Muscle of leg (tissue), 11 donors: Measurements from ENCODE around the gene GNG7. TPM values are rescaled to one million over a fixed set of nuclear protein-coding genes. Genes with fewer than 3 reads are reported as not detected.

ENCODE experiments used
- DNase-seq: peaks from one replicate; pipeline ENCODE4 v3.0.0; 2013
- H3K27ac ChIP-seq: one replicate; pipeline ENCODE4 v1.5.1; 2013; ENCODE audit warnings: mild to moderate bottlenecking, low read length, control low read depth
- H3K27me3 ChIP-seq: one replicate; pipeline ENCODE4 v1.6.1; 2013; ENCODE audit warnings: low read length; ENCODE audit not compliant: control insufficient read depth, insufficient read depth
- H3K36me3 ChIP-seq: one replicate; pipeline ENCODE4 v1.6.1; 2013; ENCODE audit warnings: low read length; ENCODE audit not compliant: control insufficient read depth, insufficient read depth
- H3K4me1 ChIP-seq: one replicate; pipeline ENCODE4 v1.6.1; 2013; ENCODE audit warnings: low read length; ENCODE audit not compliant: control insufficient read depth, insufficient read depth
- H3K4me3 ChIP-seq: one replicate; pipeline ENCODE4 v1.5.1; 2013; ENCODE audit warnings: low read length, control low read depth
- H3K9me3 ChIP-seq: replicated peaks from 2 replicates; pipeline ENCODE4 v1.6.1; 2013; ENCODE audit warnings: low read depth, low read length; ENCODE audit not compliant: control insufficient read depth
- WGBS: methylation state at CpG from one replicate; pipeline ENCODE4 v1.1.5; 2013; ENCODE audit warnings: missing lambda C conversion rate; ENCODE audit not compliant: insufficient coverage; 5-methylcytosine and 5-hydroxymethylcytosine counted together
- polyA plus RNA-seq, 8 donors: library from polyadenylated mRNA; unstranded; fragments of 120-200 nt; gene quantifications; one replicate each; pipeline versions ENCODE4 v1.2.1 to v1.2.3, GENCODE V29; 2013; ENCODE audit warnings: inconsistent platforms in 1 of 8, low replicate concordance in 1 of 8; ENCODE audit not compliant: insufficient read length in 8 of 8, insufficient read depth in 1 of 8
- total RNA-seq: library from RNA; stranded (reverse); fragments of 120-200 nt; gene quantifications from one replicate; pipeline ENCODE4 v1.2.4, GENCODE V29; 2013

GNG7 gene
- total and polyA plus RNA-seq, 9 donors, result 0.58 to 3.1 (median 2.7) TPM

DNA sequence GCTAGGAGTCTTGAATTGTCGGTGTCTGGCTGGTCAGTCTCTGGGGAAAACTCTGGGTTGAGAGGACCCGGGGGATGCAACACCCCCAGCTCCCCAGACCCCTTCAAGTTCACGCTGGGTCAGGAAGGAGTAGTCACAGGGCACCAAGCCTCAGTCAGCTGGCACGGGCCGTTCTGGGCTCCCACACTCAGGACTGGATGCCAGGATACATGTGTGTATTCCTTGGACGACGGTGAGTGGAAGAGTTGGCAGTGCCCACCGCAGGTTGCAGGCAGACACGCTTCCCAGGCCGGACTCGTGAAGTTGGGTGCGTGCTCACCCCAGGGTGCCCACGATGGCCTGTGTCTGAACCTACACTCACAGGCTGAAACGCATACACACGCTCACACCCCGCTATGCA is 221.0 kb downstream of the GNG7 start:
- Histone ChIP-seq H3K27me3 (peaks cover 35% of the 10 kb centered on the region), H3K4me1 (peaks cover 28% of the 10 kb centered on the region), H3K36me3 (no peaks in the 10 kb centered on the region), H3K9me3 (peaks cover 17% of the 10 kb centered on the region), H3K4me3 (no peak overlapping the region), H3K27ac (no peak overlapping the region)
- no peak for DNase-seq
- WGBS, result 86% methylated on average over 15 of the region's 16 CpGs

DNA sequence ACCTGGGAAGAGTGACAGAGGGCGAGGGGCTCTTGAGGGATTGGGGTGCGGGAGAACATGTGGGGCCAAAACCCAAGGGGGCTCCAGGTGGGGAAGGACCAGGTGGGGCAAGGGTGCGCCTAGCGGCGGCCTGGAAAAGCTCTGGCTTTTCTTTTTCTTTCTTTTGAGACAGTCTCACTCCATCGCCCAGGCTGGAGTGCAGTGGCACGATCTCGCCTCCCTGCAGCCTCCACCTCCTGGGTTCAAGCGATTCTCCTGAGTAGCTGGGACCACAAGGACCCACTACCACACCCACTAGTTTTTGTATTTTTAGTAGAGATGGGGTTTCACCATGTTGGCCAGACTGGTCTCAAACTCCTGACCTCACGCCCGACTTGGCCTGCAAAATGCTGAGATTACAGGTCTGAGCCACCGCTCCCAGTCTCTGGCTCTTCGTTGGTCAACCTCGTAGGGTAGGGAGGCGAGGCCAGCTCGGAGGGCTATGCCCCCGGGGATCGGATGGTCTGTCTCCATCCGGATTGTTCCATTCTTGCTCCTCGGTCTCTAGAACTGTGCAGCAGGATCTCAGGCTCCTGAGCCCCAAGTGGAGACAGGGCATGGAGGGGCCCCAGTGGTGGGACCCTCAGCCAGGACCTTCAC is 222.8 kb downstream of the GNG7 start:
- no peak for DNase-seq
- Histone ChIP-seq H3K36me3 (no peaks in the 10 kb centered on the region), H3K27ac (no peak overlapping the region), H3K4me1 (peaks cover 41% of the 10 kb centered on the region), H3K9me3 (peaks cover 17% of the 10 kb centered on the region), H3K27me3 (peaks cover 47% of the 10 kb centered on the region), H3K4me3 (no peak overlapping the region)
- 59% methylated on average over 13 of the region's 20 CpGs for WGBS

DNA sequence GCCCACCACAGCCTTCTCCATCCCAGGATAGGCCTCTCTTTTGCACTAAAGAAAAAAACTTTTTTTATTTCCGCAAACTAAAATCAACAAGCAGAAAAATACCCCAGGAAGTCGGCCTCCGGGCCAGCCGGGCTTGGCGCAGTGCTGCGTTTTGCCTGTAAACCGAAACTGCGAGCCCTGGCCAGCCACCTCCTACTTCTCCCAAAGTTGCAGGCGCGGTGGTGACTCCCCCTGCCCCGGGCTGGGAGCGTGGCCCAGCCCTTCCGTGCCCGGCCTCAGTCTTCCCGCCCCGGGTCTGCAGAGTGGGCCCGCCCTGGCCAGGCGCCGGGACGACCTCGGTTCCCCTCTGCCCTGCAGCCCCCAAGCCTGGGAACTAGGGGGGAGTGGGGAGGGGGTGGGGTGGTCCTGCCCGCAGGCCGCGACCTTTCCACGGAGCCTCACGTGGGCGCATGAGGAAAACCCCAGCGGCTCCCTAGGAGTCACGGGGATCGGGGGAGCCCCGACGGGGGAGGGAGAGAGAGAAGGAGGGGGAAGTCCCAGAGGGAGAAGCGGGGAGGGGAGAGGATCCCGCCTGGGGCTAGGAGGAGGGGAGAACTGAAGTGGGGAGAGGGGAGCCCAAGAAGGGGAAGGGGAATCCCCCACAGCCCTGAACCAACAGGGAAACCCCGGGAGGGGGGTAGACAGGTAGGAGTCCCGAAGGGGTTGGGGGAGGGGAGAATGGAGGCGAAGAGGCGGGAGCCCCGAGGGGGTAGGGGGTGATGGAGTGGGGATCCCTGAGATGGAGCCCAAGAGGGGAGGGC is 223.5 kb downstream of the GNG7 start:
- WGBS, result 2% methylated on average over 25 of the region's 39 CpGs
- DNase-seq, result peak; percentile 86
- H3K27me3 ChIP-seq, result peaks cover 47% of the 10 kb centered on the region
- H3K9me3 ChIP-seq, result peaks cover 16% of the 10 kb centered on the region
- H3K4me1 ChIP-seq, result peaks cover 45% of the 10 kb centered on the region
- peak overlapping the region; percentile 71 for H3K27ac ChIP-seq
- H3K36me3 ChIP-seq, result no peaks in the 10 kb centered on the region
- peak overlapping the region; percentile 95 for H3K4me3 ChIP-seq

DNA sequence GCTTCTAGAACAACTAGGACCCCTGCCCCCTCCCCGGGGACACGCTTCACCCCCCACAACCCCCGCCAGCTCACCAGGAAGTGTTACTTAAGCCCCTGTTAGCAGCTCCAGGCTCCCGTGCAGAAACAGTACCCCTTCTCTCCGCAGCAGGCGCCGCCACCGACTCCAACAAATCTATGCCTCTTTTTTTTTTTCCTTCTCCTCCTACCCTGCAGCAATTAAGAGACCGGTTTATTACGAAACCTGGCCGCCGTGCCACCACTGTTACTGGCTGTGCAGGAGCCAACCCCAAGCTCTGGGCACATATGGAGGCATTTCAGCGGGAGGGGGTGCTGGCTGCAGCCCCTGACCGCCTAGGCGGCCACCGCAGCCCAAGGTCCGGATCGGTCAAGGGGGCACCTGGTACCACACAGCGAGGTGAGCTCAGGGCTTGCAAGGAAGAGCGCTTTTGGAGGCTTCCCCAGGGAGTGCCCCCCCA is 224.2 kb downstream of the GNG7 start:
- peak overlapping the region; percentile 95 for H3K4me3 ChIP-seq
- H3K9me3 ChIP-seq, result peaks cover 10% of the 10 kb centered on the region
- H3K4me1 ChIP-seq, result peaks cover 45% of the 10 kb centered on the region
- H3K27me3 ChIP-seq, result peaks cover 44% of the 10 kb centered on the region
- peak overlapping the region; percentile 71 for H3K27ac ChIP-seq
- WGBS, result 4% methylated on average over 20 of the region's 20 CpGs
- DNase-seq, result peak; percentile 51
- H3K36me3 ChIP-seq, result no peaks in the 10 kb centered on the region

DNA sequence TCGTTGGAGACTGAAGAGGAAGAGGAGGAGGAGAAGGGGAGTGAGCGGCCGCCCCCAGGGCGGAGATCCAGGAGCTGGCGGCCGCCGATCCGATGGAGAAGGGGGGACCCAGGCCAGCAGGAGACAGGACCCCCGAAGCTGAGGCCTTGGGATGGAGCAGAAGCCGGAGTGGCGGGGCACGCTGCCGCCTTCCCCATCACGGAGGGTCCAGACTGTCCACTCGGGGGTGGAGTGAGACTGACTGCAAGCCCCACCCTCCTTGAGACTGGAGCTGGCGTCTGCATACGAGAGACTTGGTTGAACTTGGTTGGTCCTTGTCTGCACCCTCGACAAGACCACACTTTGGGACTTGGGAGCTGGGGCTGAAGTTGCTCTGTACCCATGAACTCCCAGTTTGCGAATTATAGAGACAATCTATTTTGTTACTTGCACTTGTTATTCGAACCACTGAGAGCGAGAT is 224.7 kb downstream of the GNG7 start:
- peak overlapping the region; percentile 71 for H3K27ac ChIP-seq
- H3K4me1 ChIP-seq, result peaks cover 45% of the 10 kb centered on the region
- peaks cover 44% of the 10 kb centered on the region for H3K27me3 ChIP-seq
- DNase-seq, result peak; percentile 56
- WGBS, result 13% methylated on average over 10 of the region's 21 CpGs
- peak overlapping the region; percentile 95 for H3K4me3 ChIP-seq
- H3K36me3 ChIP-seq, result no peaks in the 10 kb centered on the region
- H3K9me3 ChIP-seq, result peaks cover 5% of the 10 kb centered on the region

DNA sequence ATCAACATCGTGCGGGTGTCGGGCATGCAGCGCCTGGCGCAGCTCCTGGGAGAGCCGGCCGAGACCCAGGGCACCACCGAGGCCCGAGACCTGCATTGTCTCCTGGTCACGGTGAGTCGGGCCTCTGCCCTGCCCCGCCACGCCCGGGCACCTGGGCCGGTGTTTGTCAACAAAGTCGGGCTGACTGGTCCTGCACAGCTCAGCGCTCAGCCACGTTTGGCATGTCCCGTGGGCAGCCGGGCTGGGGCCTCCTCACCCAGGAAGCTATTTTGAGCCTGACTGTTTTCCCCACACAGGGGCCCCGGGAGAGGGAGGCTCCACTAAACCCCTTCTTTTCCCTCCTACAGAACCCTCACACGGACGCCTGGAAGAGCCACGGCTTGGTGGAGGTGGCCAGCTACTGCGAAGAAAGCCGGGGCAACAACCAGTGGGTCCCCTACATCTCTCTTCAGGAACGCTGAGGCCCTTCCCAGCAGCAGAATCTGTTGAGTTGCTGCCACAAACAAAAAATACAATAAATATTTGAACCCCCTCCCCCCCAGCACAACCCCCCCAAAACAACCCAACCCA is 225.3 kb downstream of the GNG7 start:
- Histone ChIP-seq H3K4me3 (peak overlapping the region; percentile 95), H3K9me3 (peaks cover under 1% of the 10 kb centered on the region), H3K4me1 (peaks cover 45% of the 10 kb centered on the region), H3K36me3 (no peaks in the 10 kb centered on the region), H3K27ac (peak overlapping the region; percentile 42), H3K27me3 (peaks cover 44% of the 10 kb centered on the region)
- DNase-seq, result peak; percentile 55
- 3% methylated on average over 18 of the region's 27 CpGs for WGBS

DNA sequence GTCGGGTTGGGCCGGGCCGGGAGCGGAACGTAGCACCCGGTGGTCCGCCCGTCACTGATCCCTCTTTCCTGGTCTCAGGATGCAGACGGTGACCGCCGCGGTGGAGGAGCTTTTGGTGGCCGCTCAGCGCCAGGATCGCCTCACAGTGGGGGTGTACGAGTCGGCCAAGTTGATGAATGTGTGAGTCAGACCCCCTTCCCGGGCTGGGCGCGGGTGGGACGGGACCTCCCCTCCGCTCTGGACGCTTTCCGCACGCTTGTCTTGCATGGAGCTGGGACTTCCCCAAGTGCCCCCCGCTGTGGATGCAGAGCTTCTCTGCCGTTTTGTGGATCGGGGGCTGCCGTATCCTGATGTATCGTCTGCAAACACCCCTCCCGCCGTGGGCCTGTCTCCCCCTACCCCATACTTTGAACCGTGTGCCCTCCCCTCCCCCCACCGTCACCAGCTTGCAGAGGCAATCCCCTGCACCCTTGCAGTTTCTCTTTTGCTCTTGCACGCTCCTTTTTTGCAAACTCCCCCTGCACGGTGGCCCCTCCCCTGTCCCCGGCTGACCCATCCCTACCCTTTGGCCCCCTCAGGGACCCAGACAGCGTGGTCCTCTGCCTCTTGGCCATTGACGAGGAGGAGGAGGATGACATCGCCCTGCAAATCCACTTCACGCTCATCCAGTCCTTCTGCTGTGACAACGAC is 225.9 kb downstream of the GNG7 start:
- Histone ChIP-seq H3K36me3 (no peaks in the 10 kb centered on the region), H3K4me3 (peak overlapping the region; percentile 95), H3K4me1 (peaks cover 45% of the 10 kb centered on the region), H3K27ac (peak overlapping the region; percentile 94), H3K27me3 (peaks cover 44% of the 10 kb centered on the region), H3K9me3 (no peaks in the 10 kb centered on the region)
- 0% methylated on average over 40 of the region's 42 CpGs for WGBS
- DNase-seq, result peak; percentile 53

DNA sequence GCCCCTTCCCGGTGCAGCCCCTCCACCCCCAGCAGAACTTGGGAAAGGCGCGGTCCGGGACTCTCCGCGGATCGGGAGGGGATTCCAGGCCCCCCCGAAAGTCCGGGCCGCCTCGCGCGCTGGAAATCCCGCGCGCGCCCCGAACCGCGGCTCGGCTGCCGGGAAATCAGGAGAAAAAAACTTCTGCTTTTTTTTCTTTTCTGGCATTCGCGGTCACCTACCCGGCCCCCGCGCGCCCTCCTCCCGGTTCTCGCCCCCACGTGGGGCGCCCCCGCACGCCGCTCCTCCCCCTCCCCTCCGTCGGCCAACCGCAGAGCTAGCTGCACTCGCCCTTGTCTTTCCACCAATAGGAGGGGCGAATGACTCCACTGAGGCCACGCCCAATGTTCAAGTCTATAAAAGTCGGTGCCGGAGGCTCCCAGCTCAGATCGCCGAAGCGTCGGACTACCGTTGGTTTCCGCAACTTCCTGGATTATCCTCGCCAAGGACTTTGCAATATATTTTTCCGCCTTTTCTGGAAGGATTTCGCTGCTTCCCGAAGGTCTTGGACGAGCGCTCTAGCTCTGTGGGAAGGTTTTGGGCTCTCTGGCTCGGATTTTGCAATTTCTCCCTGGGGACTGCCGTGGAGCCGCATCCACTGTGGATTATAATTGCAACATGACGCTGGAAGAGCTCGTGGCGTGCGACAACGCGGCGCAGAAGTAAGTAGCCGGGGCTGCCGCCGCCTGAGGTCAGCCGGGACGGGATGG is 226.6 kb downstream of the GNG7 start, which contains the start of gene GADD45B:
Gene GADD45B (plus strand): TSS at position 426 of the 749 bp plus-strand sequence. CDS start 232 bp downstream, at position 658.
- peak within 1 kb of the TSS; percentile 94 for H3K27ac ChIP-seq
- peaks cover 45% of the 10 kb centered on the region for H3K4me1 ChIP-seq
- 0% methylated on average over 63 of the region's 70 CpGs for WGBS

DNA sequence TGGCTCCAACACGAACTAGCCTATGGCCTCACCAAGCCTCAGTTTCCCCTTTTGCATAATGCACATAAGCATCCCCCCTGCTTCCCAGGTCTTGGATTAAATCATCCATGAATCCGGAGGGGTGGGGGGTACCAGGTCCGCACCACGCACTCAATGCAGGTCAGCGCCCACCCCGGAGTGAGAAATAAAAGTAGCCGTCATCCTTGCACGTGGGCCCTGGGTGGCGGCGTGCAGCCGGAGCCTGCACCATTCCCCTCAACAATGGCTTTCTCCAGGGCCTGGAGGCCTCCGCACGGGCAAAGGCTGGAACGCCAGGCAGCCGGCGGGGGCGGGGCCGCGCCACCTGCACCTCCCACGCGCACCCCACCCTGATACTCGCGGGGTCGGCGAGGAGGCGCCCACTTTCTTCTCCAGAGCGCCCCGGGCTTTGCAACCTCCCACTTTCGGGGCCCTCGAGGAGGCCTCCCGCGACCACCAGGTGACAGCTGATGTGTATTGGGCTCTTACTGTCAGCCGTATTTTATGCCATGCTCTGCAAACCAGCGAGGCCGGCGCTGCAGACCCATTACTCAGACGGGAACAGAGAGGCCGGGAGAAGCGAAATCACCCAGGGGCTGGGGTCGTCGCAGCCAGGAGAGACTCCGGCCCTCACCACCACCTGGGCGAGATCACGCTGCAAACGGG is 227.3 kb downstream of the GNG7 start:
- H3K27me3 ChIP-seq, result peaks cover 39% of the 10 kb centered on the region
- H3K9me3 ChIP-seq, result no peaks in the 10 kb centered on the region
- peak overlapping the region; percentile 79 for H3K27ac ChIP-seq
- H3K4me1 ChIP-seq, result peaks cover 45% of the 10 kb centered on the region
- under 1% methylated on average over 42 of the region's 45 CpGs for WGBS
- H3K36me3 ChIP-seq, result no peaks in the 10 kb centered on the region
- peak overlapping the region; percentile 95 for H3K4me3 ChIP-seq
- DNase-seq, result peak; percentile 68

More for the DNA sequence above, 226.6 kb downstream of the GNG7 start, which contains the start of gene GADD45B:
- peak; percentile 99 for DNase-seq
- H3K27me3 ChIP-seq, result peaks cover 41% of the 10 kb centered on the region
- no peaks in the 10 kb centered on the region for H3K9me3 ChIP-seq
- peak within 1 kb of the TSS; percentile 95 for H3K4me3 ChIP-seq
- H3K36me3 ChIP-seq, result no peaks in the 10 kb centered on the region
